T follicular helper cell (primary cell): ENCODE data around the gene RUFY3.

Experiments
- DNase-seq: peaks from one replicate; pipeline ENCODE4 v3.0.0-alpha.2; 2020; ENCODE audit warnings: low read depth

Gene RUFY3

DNA sequence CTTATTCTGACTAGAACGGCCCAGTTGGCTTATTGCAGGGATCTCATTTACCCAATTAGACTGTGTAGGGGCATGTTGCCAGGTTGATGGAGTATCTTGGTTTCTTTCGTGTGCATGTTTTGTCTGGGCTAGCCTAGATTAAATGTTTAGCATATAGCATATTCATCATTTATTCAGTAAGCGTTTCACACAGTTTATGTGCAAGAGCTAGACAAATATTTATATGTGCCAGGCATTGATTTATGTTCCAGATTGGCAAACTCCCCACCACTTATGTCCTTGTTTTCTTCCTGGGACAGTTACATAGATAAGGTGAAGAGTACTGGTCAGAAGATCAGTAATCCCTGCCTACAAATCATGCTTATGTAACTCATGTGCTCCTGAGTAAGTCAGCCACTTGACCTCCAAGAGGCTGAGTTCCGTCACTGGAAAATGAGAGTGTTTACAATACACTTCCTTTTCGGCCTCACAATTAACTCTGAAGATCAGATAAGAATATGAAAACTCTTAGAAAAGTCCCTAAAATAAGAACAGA is 57.2 kb downstream of the RUFY3 start:
- no peak for DNase-seq

- DNase-seq: no peak
These were observed 61.3 kb downstream of the RUFY3 start for GRCh38 chr4:70783096-70783495.

DNA sequence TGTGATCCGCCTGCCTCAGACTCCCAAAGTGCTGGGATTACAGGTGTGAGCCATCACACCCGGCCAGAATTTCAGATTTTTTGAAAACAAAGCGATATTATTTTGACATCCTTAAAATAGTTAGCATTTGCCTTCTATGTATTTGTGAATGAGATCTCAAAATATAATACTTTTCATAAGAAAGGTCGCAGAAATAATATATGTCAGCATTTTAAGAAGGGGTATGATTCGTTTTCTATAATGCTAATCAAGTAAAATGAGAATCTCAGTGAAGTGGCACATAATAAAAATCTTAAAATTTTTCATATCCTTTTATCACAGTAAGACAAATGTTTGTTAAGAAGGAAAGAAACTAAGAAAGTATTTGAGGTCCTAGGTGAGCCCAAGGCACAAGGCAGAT is 65.7 kb downstream of the RUFY3 start:
- DNase-seq: no peak

- no peak for DNase-seq
These were observed 67.0 kb downstream of the RUFY3 start for GRCh38 chr4:70788733-70789132.

DNA sequence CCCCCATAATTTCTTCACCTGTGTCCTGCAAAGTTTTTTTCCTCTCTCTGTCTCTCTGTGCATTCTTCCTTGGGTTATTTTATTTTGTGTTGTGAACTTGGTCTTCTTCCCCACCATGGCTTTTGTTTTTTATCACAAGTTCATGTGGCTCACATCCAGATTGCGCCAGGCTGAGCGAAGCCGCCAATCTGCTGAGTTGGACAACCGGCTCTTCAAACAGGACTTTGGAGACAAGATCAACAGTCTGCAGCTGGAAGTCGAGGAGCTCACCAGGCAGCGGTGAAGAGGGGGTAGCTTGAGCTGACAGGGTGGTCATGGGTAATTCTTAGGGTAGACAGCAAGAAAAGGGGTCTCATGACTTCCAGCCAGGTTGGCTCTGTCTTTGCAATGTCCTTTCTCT is 71.9 kb downstream of the RUFY3 start:
- DNase-seq: no peak

DNA sequence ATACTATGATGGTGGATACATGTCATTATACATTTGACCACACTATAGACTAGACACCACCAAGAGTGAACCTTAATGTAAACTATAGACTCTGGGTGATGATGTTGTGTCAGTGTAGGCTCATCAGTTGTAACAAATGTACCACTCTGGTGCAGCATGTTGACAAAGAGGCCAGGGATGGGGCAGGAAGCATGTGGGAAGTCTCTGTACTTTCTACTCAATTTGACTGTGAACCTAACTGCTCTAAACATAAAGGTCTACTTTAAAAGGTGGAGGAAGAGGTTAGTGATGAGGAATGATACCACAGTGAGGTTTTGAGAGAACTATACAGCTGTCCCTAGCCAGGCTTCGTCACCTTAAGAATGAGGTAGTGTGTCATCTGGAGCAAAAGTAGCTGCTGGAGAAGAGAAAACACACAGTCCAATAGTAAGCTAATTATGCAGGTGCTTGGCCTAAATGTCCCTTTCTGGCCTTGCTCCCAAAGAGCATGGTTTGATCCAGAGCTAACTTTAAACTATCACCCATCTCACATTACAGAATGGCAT is 79.6 kb downstream of the RUFY3 start:
- no peak for DNase-seq

GRCh38 chr4:70802928-70803580 is 81.3 kb downstream of the RUFY3 start:
- DNase-seq: no peak

GRCh38 chr4:70808151-70808550 is 86.4 kb downstream of the RUFY3 start:
- DNase-seq: no peak

DNA sequence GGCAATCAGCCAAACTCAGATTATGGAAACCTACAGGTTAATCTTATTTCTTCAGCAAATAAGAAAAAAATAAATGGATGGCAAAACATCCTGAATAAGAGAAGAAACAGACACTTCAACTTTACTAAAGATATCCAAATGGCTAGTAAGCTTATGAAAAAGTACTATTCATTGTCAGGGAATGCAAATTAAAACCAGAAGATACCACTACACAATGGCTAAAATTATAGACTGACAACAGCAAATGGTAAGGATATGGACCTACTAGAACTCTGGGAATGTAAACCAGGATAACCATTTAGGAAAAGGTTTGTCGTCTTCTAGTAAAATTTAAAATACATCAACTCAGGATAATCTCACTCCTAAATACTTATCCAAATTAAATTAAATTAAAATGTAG is 93.6 kb downstream of the RUFY3 start:
- no peak for DNase-seq

DNA sequence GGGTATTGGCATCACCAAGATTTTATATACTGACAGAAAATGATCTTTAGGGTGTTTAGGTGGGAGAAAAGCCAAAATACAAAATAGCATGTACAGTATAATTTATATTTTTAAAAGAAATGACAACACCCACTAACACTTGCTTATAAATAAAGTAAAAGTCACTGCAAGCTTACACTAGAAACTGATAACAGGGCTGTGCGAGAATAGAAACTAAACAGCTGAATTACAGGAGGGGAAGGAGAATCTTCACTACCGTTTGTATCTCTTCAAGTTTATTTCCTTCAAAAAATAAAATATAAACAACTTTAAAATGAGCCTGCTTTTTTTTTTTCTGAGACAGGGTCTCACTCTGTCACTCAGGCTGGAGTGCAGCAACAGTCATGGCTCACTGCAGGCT is 95.1 kb downstream of the RUFY3 start:
- no peak for DNase-seq

DNA sequence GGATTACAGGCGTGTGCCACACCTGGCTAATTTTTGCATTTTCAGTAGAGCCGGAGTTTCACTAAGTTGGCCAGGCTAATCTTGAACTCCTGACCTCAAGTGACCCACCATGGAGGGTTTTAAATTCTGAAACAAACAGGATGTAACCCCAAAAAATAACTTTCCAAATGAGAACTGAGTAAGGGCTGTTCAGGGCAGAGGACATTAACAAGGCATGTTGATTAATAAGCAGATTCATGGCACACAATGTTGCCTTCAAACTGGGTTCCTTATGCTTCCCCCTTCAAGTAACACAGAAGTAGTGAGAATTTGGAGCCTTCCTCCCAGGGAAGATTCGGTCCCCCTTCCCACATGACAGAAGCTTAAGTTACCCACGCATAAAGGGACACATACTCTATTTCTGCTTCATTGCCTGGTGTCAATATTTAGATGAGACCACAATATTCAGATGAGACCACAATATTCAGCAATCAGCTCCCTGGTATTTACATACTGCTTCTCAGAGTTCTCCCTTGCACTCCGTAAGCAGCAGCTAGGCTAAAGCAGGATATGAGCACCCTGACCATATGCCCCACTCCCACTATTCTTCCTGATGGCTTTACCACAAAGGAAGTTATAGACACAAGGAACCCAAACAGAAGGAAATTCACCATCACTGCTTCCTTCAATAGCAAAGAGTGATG is 96.5 kb downstream of the RUFY3 start:
- DNase-seq: no peak

DNA sequence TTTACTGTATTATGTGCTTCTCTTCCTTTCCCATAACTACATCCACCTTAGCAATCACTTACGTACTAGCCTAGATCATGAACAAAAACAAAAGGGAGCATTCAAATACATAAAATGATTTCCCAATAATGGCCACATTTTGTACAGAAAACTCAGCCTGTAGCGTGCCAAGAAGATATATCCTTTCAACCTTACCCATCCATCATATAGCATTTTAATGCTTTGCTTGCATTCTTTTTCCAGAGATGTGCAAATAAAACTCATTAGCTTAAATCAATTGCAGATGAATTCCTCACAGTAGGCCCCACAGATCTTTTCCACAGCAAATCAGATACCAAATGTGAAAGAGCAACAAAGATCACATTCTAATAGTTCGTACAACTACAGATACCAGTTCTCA is 97.2 kb downstream of the RUFY3 start:
- DNase-seq: no peak

GRCh38 chr4:70829015-70829414 is 107.3 kb downstream of the RUFY3 start:
- no peak for DNase-seq

GRCh38 chr4:70829492-70829891 is 107.7 kb downstream of the RUFY3 start:
- no peak for DNase-seq

GRCh38 chr4:70830054-70830453 is 108.3 kb downstream of the RUFY3 start:
- DNase-seq: no peak

GRCh38 chr4:70831293-70831692 is 109.5 kb downstream of the RUFY3 start:
- no peak for DNase-seq

- DNase-seq: no peak
These were observed 111.9 kb downstream of the RUFY3 start for GRCh38 chr4:70833675-70834074.

- DNase-seq: no peak
These were observed 114.3 kb downstream of the RUFY3 start for GRCh38 chr4:70836081-70836480.

DNA sequence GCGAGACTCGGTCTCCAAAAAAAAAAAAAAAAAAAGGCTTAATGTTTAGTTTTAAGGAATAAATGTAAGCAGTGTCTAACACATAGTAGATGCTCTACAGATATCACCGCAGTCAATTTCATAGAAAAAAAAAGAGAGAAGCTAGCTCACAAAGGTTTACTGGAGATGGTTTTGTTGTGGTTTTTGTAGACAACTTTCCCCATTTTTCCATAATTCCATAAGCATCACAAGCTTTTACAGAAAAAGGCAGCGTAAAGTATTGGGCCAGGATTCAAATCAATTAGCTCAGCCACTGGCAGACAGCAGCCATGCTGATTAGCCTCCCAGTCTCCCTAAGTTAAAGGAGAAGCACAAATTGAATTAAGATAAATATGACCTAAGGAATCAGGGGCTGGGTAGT is 116.4 kb downstream of the RUFY3 start:
- no peak for DNase-seq

- DNase-seq: peak; percentile 47
These were observed 117.2 kb downstream of the RUFY3 start for GRCh38 chr4:70838666-70839588.

DNA sequence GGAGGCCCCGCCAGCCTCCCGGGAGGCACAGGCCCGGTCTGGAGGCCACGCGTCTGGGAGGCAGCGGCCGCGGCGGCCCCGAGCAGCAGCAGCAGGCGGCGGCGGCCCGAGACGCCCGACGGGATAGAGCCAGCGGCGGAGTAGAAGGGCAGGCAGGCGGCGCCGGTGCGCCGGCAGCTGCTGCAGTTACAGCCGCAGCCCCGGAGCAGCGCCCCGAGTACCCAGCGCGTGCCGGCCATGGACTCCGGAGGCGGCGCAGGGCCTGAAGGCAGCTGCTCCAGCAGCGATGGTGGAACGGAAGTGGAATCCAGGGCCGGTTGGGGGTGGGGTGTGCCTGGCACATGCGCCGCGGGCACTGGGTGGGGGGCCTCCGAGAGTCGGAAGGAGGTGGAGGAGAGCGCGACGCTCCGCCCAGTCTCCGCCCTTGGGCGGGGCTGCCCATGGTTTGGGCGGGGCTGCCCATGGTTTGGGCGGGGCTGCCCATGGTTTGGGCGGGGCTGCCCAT is 117.9 kb downstream of the RUFY3 start, which contains the start of gene GRSF1:
Gene GRSF1 (minus strand): TSS at position 302 of the 505 bp plus-strand sequence. CDS start 63 bp downstream, at position 239.
- peak; percentile 95 for DNase-seq

- peak; percentile 55 for DNase-seq
These were observed 118.4 kb downstream of the RUFY3 start for GRCh38 chr4:70840137-70840536.
